Progenitor cell of endocrine pancreas (in vitro differentiated cells): ENCODE measurements around the gene RASGRF2. TPM values are rescaled to one million over a fixed set of nuclear protein-coding genes. Genes with fewer than 3 reads are reported as not detected.

ENCODE experiments used
- DNase-seq: peaks from one replicate; pipeline ENCODE4 v3.0.0; 2021; ENCODE audit warnings: low spot score; ENCODE audit not compliant: unreplicated experiment
- H3K27ac Mint-ChIP-seq: 2 replicates; pipeline ENCODE4 v1.8.0; 2021; ENCODE audit warnings: mild to moderate bottlenecking, moderate library complexity, mixed read lengths
- H3K27me3 Mint-ChIP-seq: 2 replicates; pipeline ENCODE4 v1.8.0; 2021; ENCODE audit warnings: mixed read lengths
- H3K36me3 Mint-ChIP-seq: 2 replicates; pipeline ENCODE4 v1.8.0; 2022; ENCODE audit warnings: mixed read lengths; ENCODE audit not compliant: insufficient read depth
- H3K4me1 Mint-ChIP-seq: 2 replicates; pipeline ENCODE4 v1.8.0; 2021; ENCODE audit warnings: low read depth, mixed read lengths
- H3K4me3 Mint-ChIP-seq: 2 replicates; pipeline ENCODE4 v1.8.0; 2021; ENCODE audit warnings: low read depth, mild to moderate bottlenecking, moderate library complexity, mixed read lengths
- H3K9me3 Mint-ChIP-seq: 2 replicates; pipeline ENCODE4 v1.8.0; 2021; ENCODE audit warnings: low read depth, mixed read lengths
- total RNA-seq: library from RNA; stranded (reverse); gene quantifications from 2 replicates; pipeline ENCODE4 v1.2.1, GENCODE V29; 2021
- TF ChIP-seq, protein P1 (sequence below): fragments of 200-600 bp; sonication (generic); IDR thresholded peaks from one replicate; pipeline ENCODE4 v1.5.0; 2021; ENCODE audit warnings: antibody characterized with exemption, mild to moderate bottlenecking; ENCODE audit not compliant: unreplicated experiment

RASGRF2 gene
- total RNA-seq, 1 donor from 2014 or later, result 0.62 TPM

DNA sequence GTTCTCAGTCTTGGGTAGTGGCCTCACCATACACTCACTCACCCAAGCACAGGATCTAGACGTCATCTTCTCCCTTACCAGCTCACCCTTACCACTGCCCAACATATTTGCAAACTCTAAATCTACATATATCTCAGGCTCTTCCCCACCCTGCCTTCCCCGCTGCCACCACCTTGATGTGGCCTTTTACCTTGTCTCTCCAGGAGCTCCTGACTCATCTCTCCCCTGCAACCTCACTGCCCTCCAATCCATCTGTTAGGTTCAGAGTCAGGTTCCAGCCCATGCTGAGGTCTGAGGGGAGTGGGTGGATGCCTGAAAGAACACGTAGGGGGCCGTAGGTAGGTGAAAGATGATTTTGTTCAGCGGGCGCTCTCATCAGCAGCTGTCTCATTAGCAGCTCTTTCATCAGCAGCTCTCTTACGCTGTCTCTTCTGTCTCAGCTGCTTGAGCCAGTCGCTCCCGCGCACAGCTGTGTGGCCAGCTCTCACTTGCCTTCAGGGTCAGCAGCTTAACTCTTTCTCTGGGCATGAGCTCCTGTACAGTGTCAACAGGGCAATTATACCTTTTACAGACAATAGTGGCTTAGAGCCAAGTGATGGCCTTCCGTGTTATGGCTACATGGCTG lies 249.8 kb downstream of the RASGRF2 start:
- Mint-ChIP-seq H3K9me3 (no peaks in the 10 kb centered on the region), H3K27me3 (no peaks in the 10 kb centered on the region), H3K36me3 (no peaks in the 10 kb centered on the region), H3K4me3 (no peak overlapping the region), H3K4me1 (peaks cover 18% of the 10 kb centered on the region), H3K27ac (peak overlapping the region; percentile 26)
- TF ChIP-seq, protein P1, sequence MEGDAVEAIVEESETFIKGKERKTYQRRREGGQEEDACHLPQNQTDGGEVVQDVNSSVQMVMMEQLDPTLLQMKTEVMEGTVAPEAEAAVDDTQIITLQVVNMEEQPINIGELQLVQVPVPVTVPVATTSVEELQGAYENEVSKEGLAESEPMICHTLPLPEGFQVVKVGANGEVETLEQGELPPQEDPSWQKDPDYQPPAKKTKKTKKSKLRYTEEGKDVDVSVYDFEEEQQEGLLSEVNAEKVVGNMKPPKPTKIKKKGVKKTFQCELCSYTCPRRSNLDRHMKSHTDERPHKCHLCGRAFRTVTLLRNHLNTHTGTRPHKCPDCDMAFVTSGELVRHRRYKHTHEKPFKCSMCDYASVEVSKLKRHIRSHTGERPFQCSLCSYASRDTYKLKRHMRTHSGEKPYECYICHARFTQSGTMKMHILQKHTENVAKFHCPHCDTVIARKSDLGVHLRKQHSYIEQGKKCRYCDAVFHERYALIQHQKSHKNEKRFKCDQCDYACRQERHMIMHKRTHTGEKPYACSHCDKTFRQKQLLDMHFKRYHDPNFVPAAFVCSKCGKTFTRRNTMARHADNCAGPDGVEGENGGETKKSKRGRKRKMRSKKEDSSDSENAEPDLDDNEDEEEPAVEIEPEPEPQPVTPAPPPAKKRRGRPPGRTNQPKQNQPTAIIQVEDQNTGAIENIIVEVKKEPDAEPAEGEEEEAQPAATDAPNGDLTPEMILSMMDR, result no peak
- no peak for DNase-seq

- Mint-ChIP-seq H3K4me1 (peaks cover 18% of the 10 kb centered on the region), H3K9me3 (no peaks in the 10 kb centered on the region), H3K27ac (peak overlapping the region; percentile 92), H3K36me3 (no peaks in the 10 kb centered on the region), H3K4me3 (no peak overlapping the region), H3K27me3 (no peaks in the 10 kb centered on the region)
- TF ChIP-seq, protein P1, result no peak
- DNase-seq, result no peak
These were observed 252.1 kb downstream of the RASGRF2 start for GRCh38 chr5:81212211-81212751.

DNA sequence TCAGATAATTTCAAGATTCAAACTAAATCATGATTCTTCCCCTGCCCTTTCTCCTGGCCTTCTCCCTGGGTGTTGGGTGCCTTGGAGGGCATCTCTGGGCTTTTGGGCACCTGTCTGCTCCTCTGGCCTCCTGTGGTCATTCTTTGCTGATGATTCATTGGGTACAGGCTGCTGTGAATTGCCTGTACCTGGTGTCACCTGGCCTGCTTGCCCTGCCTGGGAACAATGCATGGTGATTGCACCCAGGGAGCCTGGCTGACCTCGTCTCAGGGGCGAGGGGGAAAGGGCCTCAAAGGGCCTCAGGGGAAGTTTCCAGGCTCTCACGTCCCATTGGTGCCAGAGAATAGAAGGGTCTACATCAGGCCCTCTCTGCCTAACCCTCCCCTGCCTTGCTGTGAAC lies 252.9 kb downstream of the RASGRF2 start:
- Mint-ChIP-seq H3K4me1 (peaks cover 18% of the 10 kb centered on the region), H3K9me3 (no peaks in the 10 kb centered on the region), H3K4me3 (no peak overlapping the region), H3K27ac (peak overlapping the region; percentile 67), H3K27me3 (no peaks in the 10 kb centered on the region), H3K36me3 (no peaks in the 10 kb centered on the region)
- TF ChIP-seq, protein P1, result no peak
- no peak for DNase-seq

GRCh38 chr5:81214848-81215247 lies 254.7 kb downstream of the RASGRF2 start:
- H3K27me3 Mint-ChIP-seq, result no peaks in the 10 kb centered on the region
- H3K4me3 Mint-ChIP-seq, result no peak overlapping the region
- peaks cover 4% of the 10 kb centered on the region for H3K9me3 Mint-ChIP-seq
- DNase-seq, result no peak
- TF ChIP-seq, protein P1, result no peak
- peaks cover 3% of the 10 kb centered on the region for H3K36me3 Mint-ChIP-seq
- H3K27ac Mint-ChIP-seq, result no peak overlapping the region
- H3K4me1 Mint-ChIP-seq, result peaks cover 18% of the 10 kb centered on the region

GRCh38 chr5:81216152-81216551 lies 256.0 kb downstream of the RASGRF2 start:
- H3K27me3 Mint-ChIP-seq, result no peaks in the 10 kb centered on the region
- no peak overlapping the region for H3K27ac Mint-ChIP-seq

More at GRCh38 chr5:81216152-81216551, 256.0 kb downstream of the RASGRF2 start:
- no peak for DNase-seq
- no peak overlapping the region for H3K4me3 Mint-ChIP-seq
- H3K4me1 Mint-ChIP-seq, result peaks cover 18% of the 10 kb centered on the region
- peaks cover 4% of the 10 kb centered on the region for H3K9me3 Mint-ChIP-seq
- TF ChIP-seq, protein P1, result no peak
- peaks cover 3% of the 10 kb centered on the region for H3K36me3 Mint-ChIP-seq
